OCI-LY1 (cell line): ENCODE data around the gene SEC16A.

Source experiments
- CTCF ChIP-seq: fragments of 200-600 bp; sonication (generic), shearing (Covaris generic); IDR thresholded peaks from 2 replicates; pipeline ENCODE4 v1.5.1; 2017; ENCODE audit warnings: mild to moderate bottlenecking, antibody characterized with exemption, low read length, moderate library complexity, mixed read lengths
- EZH2 ChIP-seq: fragments of 200-600 bp; sonication (generic), shearing (Covaris generic); IDR thresholded peaks from 2 replicates; pipeline ENCODE4 v1.8.0; 2017; ENCODE audit warnings: borderline replicate concordance, mixed run types, mild to moderate bottlenecking, antibody characterized with exemption, low read length, moderate library complexity, mixed read lengths

- TF ChIP-seq CTCF (no peak), EZH2 (no peak)
Observed at GRCh38 chr9:136455043-136456002, 27.5 kb downstream of the SEC16A start.
